Dermis blood vessel endothelial cell (primary cell): ENCODE measurements around the gene RAPGEF6. TPM values are rescaled to one million over a fixed set of nuclear protein-coding genes. Genes with fewer than 3 reads are reported as not detected.

Source experiments
- DNase-seq: peaks from one replicate; pipeline ENCODE4 v3.0.0; 2010
- total RNA-seq: library from RNA; depleted of rRNA; stranded (reverse); fragments of >200 nt; gene quantifications from 2 replicates; pipeline ENCODE4 v1.2.3, GENCODE V29; 2014

RAPGEF6 gene
- total RNA-seq, 1 donor from 2014 or later, result 21.4 TPM

DNA sequence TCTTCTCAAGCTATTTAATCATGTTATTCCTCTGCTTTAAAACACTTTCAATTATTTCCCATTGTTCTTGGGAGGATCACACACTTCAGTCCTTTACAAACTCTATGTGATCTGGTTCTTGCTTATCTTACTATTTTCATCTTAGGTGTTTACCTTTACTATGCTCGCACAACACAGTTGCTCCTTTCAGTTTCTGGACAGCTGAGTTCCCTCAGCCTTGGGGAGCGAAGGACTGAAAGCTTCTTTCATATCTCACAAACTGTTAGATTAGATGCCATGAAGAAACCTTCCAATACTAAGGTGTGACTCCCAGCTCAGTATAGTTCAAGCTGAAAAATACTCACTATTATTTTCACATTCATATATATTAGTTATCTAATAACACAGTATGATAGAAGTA is 253.3 kb downstream of the RAPGEF6 start:
- no peak for DNase-seq

DNA sequence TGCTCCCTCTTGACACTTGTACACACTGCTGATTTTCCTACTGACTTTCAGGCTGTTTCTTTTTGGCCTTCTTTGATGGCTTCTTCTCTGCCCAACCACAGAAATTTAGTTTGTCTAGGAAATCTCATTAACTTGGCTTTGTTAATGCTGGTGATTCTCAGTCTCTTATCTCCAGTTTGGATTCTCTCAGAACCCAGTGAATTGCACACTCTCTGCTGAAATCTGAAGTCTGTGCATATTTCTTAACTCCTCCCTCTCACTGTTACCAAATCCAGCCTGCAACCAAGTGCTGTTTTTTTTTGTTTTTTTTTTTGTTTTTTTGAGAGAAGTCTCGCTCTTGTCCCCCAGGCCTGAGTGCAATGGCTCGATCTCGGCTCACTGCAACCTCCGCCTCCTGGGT is 254.0 kb downstream of the RAPGEF6 start:
- no peak for DNase-seq

DNA sequence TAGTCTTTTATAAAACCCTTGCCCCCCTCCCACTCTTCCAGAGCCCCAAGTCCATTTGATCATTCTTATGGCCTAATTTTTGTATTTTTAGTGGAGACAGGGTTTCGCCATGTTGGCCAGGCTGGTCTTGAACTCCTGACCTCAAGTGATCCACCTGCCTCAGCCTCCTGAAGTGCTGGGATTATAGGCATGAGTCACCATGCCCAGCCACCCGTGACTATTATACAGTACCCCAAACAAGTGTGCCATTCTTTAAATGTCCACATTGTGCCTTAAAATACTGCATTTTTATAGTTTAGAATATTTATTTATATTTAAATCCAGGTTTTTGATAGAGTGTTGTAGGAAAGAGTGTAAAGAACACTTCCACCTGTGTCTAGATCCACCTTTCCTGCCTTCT is 254.8 kb downstream of the RAPGEF6 start:
- peak; percentile 34 for DNase-seq

DNA sequence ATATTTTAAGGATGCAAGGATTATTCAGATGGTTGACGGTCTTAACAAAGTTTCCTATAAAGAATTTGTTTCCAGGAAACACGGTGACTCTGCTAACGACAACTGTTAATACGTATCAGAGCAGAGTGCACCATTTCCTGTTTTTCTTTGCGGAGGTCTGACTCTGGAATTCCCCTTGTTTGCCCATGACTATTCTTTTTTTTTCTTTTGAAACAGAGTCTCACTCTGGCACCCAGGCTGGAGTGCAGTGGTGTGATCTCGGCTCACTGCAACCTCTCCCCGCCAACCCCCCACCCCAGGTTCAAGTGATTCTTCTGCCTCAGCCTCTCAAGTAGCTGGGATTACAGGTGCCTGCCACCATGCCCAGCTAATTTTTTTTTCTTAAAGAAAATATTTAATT is 255.3 kb downstream of the RAPGEF6 start:
- DNase-seq, result peak; percentile 96

DNA sequence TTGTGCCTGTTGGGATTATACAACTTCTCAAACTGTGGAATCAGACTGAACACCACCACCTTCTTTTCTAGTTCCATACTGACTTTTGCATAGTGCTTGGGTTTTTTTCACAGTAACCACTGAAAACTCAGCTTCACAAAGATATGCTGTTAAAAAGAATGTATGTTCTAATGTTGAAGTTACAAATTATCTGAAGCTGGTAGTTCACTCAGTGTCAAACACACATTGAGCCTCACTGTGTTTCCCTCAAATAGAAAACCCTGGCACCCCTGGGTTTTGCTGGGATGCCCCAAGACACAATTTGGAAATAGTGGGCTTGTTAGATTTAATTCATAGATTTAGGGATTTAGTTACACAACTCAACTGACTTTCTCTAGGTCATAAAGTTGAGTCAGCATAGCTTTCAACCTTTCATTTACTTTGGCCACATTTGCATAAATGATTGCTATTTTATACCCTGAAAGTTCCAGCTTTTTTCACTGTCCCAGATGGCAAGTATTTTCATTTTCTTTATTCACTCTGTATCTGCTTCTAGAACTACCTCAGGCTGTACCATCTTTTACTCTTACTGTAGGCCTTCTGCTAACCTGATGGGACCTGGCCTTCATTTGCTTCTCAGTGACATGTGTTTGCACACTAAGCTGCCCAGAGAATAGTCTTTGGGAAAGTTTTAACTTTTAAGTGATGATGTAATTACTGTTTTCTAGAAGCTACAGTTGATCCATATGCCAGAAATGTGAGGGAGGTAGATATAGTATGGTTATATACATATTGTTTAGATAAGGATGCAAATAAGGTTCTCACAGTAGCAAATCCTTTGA is 256.1 kb downstream of the RAPGEF6 start:
- peak; percentile 54 for DNase-seq

DNA sequence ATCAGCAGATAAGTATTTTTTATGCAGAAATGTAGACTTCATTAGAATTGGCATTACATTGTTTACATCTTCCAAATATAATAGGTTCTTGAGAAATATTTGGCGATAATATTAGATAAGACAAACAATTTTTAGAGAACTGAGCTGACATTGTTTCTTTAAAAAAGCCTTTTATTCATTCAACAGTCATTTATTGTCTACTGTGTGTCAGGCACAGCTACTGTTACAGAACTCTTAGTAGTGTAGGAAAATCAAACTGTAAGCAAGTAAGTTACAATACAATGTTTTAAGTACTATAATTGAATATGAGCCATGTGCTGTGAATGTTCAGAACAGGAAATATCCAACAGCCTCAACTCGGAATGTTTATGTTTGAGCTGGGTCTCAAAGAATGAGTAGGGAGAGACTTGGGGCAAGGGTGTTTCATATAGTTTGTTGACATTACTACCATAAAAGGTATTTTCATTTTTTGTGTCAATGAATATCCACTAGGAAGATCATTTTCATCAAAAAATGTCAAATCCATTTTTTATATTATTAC is 257.2 kb downstream of the RAPGEF6 start:
- DNase-seq, result peak; percentile 79

DNA sequence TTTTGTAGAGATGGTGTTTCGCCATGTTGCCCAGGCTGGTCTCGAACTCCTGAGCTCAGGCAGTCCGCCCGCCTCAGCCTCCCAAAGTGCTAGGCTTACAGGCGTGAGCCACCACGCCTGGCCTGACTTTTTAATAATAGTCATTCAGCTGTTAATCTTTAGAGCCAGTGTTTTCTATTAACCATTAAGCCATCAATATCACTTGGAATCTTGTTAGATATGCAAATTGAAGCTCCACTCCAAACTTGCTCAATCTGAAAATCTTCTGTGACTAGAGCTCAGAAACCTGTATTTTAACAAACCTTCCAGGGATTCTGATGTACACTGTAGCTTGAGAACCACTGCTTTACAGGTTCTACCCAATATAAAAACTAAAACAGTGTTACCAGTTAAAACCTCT is 257.7 kb downstream of the RAPGEF6 start:
- DNase-seq, result no peak

DNA sequence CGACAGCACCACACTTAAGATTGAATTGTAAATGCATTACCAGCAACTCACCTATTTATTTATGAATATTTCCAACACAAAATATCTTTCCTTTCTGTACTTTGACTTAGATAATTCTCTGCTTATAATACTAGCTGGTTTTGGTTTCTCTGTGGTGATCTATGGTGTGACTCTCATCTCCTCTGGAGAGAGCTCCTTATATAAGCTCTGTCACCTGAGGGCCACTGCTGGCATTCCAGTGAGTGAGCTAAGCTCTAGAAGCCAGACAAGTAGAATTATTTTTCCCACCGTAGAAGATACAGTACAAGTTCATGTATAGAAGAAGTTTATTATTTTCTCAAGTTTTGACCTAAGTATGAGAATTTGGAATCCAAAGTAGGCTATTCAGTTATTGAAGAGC is 259.7 kb downstream of the RAPGEF6 start:
- DNase-seq, result no peak

Other genes starting within 250 kb of the RAPGEF6 start
- gene FNIP1, start 161.8 kb upstream of the RAPGEF6 start, total RNA-seq, result 30.2 and 37.3 TPM in 2 replicates